HCT116 (cell line): Measurements from ENCODE around the gene MACROD1. TPM values are rescaled to one million over a fixed set of nuclear protein-coding genes. Genes with fewer than 3 reads are reported as not detected.
A peak's percentile ranks its signal among the peaks of the same experiment; 100 is the strongest.

ENCODE experiments used
- ATAC-seq: fragments of 200-7000 bp; cut with Tn5 transposase; 2 replicates; pipeline ENCODE4 v1.9.1; 2020; ENCODE audit warnings: mild to moderate bottlenecking, moderate library complexity
- BruUV-seq: library from RNA; stranded (reverse); fragments of 400-500 nt; replicated peaks from 2 replicates; lab custom pipeline; 2021; lab: Mats Ljungman, UMichigan
- CTCF ChIA-PET: fragments of 300-600 bp; sonication (Branson Sonifier 250); formaldehyde crosslinking; loops from one replicate; lab custom pipeline; 2021; ENCODE audit warnings: antibody characterized with exemption; lab: Charles Lee
- POLR2A ChIA-PET: fragments of 300-600, 350-600 bp; sonication (Branson Sonifier 250); formaldehyde crosslinking; loops from one replicate; lab custom pipeline; 2021; ENCODE audit warnings: antibody characterized with exemption; lab: Charles Lee
- RAD21 ChIA-PET, 2 experiments: fragments of 300-600 bp; sonication (Branson Sonifier 250); formaldehyde crosslinking; loops; one replicate each; lab custom pipeline; 2023; ENCODE audit warnings: low total read pairs in 2 of 2; ENCODE audit not compliant: uncharacterized antibody in 2 of 2, unreplicated experiment in 2 of 2, low non-redundant PET in 1 of 2; lab: Charles Lee
- DNase-seq: peaks from one replicate; pipeline ENCODE4 v3.0.0-alpha.2; 2010; ENCODE audit warnings: low read depth, low spot score
- H2AFZ ChIP-seq: fragments of 200-600 bp; shearing (Covaris generic), sonication (generic); 2 replicates; pipeline ENCODE4 v1.6.1; 2017; ENCODE audit warnings: low read depth, mixed run types, mixed read lengths, antibody characterized with exemption, low read length; ENCODE audit not compliant: poor library complexity, severe bottlenecking
- H3K27ac ChIP-seq: 2 replicates; pipeline ENCODE4 v1.5.1; 2012; ENCODE audit warnings: low read depth, low read length
- H3K27me3 ChIP-seq: fragments of 200-600 bp; sonication (generic); 2 replicates; pipeline ENCODE4 v1.6.1; 2016; ENCODE audit warnings: mixed run types, low read length, mixed read lengths; ENCODE audit not compliant: insufficient read depth
- H3K36me3 ChIP-seq, 2 experiments: fragments of 200-500 bp in 1 of 2; fragments of 200-600 bp in 1 of 2; sonication (Bioruptor generic) in 1 of 2; sonication (generic) in 1 of 2; 2 replicates each; pipeline versions ENCODE4 v1.5.1 to v1.6.1; 2014 to 2016; ENCODE audit warnings: low read length in 2 of 2, inconsistent platforms in 1 of 2, mixed read lengths in 1 of 2, mixed run types in 1 of 2; ENCODE audit not compliant: insufficient read depth in 2 of 2, control insufficient read depth in 1 of 2
- H3K4me1 ChIP-seq, 2 experiments: fragments of 200-600 bp in 1 of 2; sonication (generic) in 1 of 2; 2 replicates each; pipeline versions ENCODE4 v1.5.1 to v1.6.1; 2012 to 2017; ENCODE audit warnings: low read length in 2 of 2, inconsistent platforms in 1 of 2, mild to moderate bottlenecking in 1 of 2, mixed read lengths in 1 of 2, mixed run types in 1 of 2, moderate library complexity in 1 of 2; ENCODE audit not compliant: insufficient read depth in 2 of 2, control insufficient read depth in 1 of 2
- H3K4me2 ChIP-seq: fragments of 200-600 bp; sonication (generic); 2 replicates; pipeline ENCODE4 v1.6.1; 2017; ENCODE audit warnings: mixed run types, low read length, mixed read lengths
- H3K4me3 ChIP-seq, 2 experiments: fragments of 200-600 bp in 1 of 2; sonication (generic) in 1 of 2; replicated peaks in 1 of 2; 2 replicates each; pipeline ENCODE4 v1.5.1; 2011 to 2016; ENCODE audit warnings: low read length in 2 of 2, control low read depth in 1 of 2, low read depth in 1 of 2, mild to moderate bottlenecking in 1 of 2, mixed read lengths in 1 of 2, mixed run types in 1 of 2
- H3K79me2 ChIP-seq: fragments of 200-600 bp; sonication (generic); 2 replicates; pipeline ENCODE4 v1.6.1; 2017; ENCODE audit warnings: mild to moderate bottlenecking, mixed run types, low read length, moderate library complexity, mixed read lengths; ENCODE audit not compliant: insufficient read depth
- H3K9ac ChIP-seq: fragments of 200-600 bp; sonication (generic); 2 replicates; pipeline ENCODE4 v1.6.1; 2016; ENCODE audit warnings: low read length, mixed read lengths
- H3K9me2 ChIP-seq: fragments of 200-600 bp; sonication (generic), shearing (Covaris generic); 2 replicates; pipeline ENCODE4 v1.6.1; 2017; ENCODE audit warnings: mixed run types, mild to moderate bottlenecking, moderate library complexity; ENCODE audit not compliant: insufficient read depth
- H3K9me3 ChIP-seq, 2 experiments: fragments of 200-500 bp in 1 of 2; fragments of 200-600 bp in 1 of 2; sonication (Bioruptor generic) in 1 of 2; sonication (generic) in 1 of 2; 2 replicates each; pipeline ENCODE4 v1.6.1; 2014 to 2017; ENCODE audit warnings: low read length in 2 of 2, mixed read lengths in 2 of 2, inconsistent platforms in 1 of 2, low read depth in 1 of 2, mild to moderate bottlenecking in 1 of 2, mixed run types in 1 of 2, moderate library complexity in 1 of 2; ENCODE audit not compliant: control insufficient read depth in 1 of 2, insufficient read depth in 1 of 2
- H4K20me1 ChIP-seq: fragments of 200-600 bp; sonication (generic), shearing (Covaris generic); 2 replicates; pipeline ENCODE4 v1.6.1; 2017; ENCODE audit warnings: mixed run types, mild to moderate bottlenecking, moderate library complexity; ENCODE audit not compliant: insufficient read depth
- CBX3 ChIP-seq: IDR thresholded peaks from 2 replicates; pipeline ENCODE4 v1.6.1; 2012; ENCODE audit warnings: low read depth
- CEBPB ChIP-seq: IDR thresholded peaks from 2 replicates; pipeline ENCODE4 v1.6.1; 2012; ENCODE audit warnings: low read depth
- ELF1 ChIP-seq: IDR thresholded peaks from 2 replicates; pipeline ENCODE4 v1.6.1; 2012; ENCODE audit warnings: low read depth, borderline replicate concordance
- EZH2 ChIP-seq: fragments of 200-600 bp; sonication (generic); IDR thresholded peaks from 2 replicates; pipeline ENCODE4 v1.6.1; 2017; ENCODE audit warnings: antibody characterized with exemption, mixed run types
- EZH2phosphoT487 ChIP-seq: fragments of 200-600 bp; IDR thresholded peaks from 2 replicates; pipeline ENCODE4 v1.6.1; 2018; ENCODE audit warnings: antibody characterized with exemption, borderline replicate concordance
- FOSL1 ChIP-seq: IDR thresholded peaks from 2 replicates; pipeline ENCODE4 v1.6.1; 2012; ENCODE audit warnings: low read depth
- POLR2AphosphoS5 ChIP-seq: IDR thresholded peaks from 2 replicates; pipeline ENCODE4 v1.6.1; 2011; ENCODE audit warnings: mild to moderate bottlenecking, low read depth, low read length, moderate library complexity
- RAD21 ChIP-seq: IDR thresholded peaks from 2 replicates; pipeline ENCODE4 v1.6.1; 2012; ENCODE audit warnings: low read depth, mild to moderate bottlenecking
- SP1 ChIP-seq: IDR thresholded peaks from 2 replicates; pipeline ENCODE4 v1.6.1; 2012; ENCODE audit warnings: low read depth
- SRF ChIP-seq: IDR thresholded peaks from 2 replicates; pipeline ENCODE4 v1.6.1; 2012; ENCODE audit warnings: low read depth
- YY1 ChIP-seq: IDR thresholded peaks from 2 replicates; pipeline ENCODE4 v1.6.1; 2011; ENCODE audit warnings: low read length, low read depth, moderate library complexity, mild to moderate bottlenecking; ENCODE audit not compliant: insufficient replicate concordance; ENCODE audit errors: extremely low read depth
- intact Hi-C: fragments of 100-400 bp; cut with micrococcal nuclease; formaldehyde crosslinking; loops from 2 replicates; pipeline ENCODE4 v1.10.0; 2022
- total RNA-seq: library from RNA; stranded (reverse); gene quantifications from one replicate; pipeline ENCODE4 v1.2.1, GENCODE V29; 2021; ENCODE audit not compliant: unreplicated experiment
- TF ChIP-seq, protein P1 (sequence below), 3 experiments: fragments of 200-600 bp in 1 of 3; sonication (generic) in 1 of 3; IDR thresholded peaks in 2 of 3; conservative IDR thresholded peaks in 1 of 3; 2 replicates each; pipeline ENCODE4 v1.5.1; 2012 to 2017; ENCODE audit warnings: low read depth in 2 of 3, low read length in 2 of 3, antibody characterized with exemption in 1 of 3, borderline replicate concordance in 1 of 3, control low read depth in 1 of 3, mild to moderate bottlenecking in 1 of 3, mixed read lengths in 1 of 3, mixed run types in 1 of 3, moderate library complexity in 1 of 3; ENCODE audit not compliant: insufficient read depth in 1 of 3
- TF ChIP-seq, protein P2 (sequence below): IDR thresholded peaks from 2 replicates; pipeline ENCODE4 v1.6.1; 2012

Gene MACROD1
- total RNA-seq, 1 experiment from 2014 or later = 61.1 TPM

DNA sequence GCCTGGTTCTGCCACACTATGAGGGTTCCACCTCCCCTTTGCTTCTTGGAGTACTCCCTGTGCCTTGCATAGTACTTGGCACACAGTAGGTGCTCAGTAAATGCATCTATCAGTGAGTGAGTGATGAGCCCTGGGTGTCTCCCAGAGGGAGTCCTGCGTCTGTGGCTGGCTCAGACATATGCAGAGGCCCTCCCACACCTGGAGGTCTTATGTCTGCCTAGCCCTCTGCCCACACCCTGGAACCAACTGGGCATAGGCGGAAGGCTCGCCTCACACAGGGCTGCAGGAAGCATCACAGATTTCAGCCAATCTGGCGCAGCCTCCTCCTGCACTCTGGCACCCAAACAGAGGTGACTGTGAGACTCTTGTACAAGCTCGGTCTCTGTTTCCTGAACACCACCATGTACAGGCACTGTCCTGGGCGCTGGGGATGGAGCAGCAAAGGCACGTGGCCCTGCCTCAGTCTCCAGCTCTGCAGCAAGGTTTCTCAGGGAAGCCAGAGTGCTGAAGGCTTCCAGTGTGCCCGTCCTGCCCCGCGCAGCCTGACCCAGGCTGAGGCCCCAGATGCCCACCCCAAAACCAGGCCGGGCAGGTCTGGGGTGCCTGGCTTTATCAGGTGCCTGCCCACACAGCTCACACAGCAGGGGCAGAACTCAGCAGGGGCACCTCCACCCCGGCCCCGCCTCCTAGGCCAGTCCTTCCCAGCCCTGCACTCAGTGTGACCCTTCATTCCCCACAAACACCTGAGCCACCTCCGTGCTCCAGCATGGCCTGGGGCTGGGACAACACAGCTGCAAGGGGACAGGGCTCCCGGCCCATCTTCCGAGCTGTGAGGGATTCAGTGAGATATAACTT lies 103.5 kb downstream of the MACROD1 start:
- Histone ChIP-seq H3K9me3 (no peaks in the 10 kb centered on the region), H3K27ac (no peak overlapping the region), H3K4me2 (no peak overlapping the region), H3K4me1 (no peaks in the 10 kb centered on the region), H3K36me3 (no peaks in the 10 kb centered on the region), H3K9me2 (no peaks in the 10 kb centered on the region), H3K4me3 (no peak overlapping the region), H3K79me2 (no peaks in the 10 kb centered on the region), H3K9ac (no peak overlapping the region), H4K20me1 (no peaks in the 10 kb centered on the region), H2AFZ (no peak overlapping the region), H3K27me3 (no peaks in the 10 kb centered on the region)
- POLR2A ChIA-PET = no interaction called here
- intact Hi-C loops = no loop called here
- TF ChIP-seq, protein P1, sequence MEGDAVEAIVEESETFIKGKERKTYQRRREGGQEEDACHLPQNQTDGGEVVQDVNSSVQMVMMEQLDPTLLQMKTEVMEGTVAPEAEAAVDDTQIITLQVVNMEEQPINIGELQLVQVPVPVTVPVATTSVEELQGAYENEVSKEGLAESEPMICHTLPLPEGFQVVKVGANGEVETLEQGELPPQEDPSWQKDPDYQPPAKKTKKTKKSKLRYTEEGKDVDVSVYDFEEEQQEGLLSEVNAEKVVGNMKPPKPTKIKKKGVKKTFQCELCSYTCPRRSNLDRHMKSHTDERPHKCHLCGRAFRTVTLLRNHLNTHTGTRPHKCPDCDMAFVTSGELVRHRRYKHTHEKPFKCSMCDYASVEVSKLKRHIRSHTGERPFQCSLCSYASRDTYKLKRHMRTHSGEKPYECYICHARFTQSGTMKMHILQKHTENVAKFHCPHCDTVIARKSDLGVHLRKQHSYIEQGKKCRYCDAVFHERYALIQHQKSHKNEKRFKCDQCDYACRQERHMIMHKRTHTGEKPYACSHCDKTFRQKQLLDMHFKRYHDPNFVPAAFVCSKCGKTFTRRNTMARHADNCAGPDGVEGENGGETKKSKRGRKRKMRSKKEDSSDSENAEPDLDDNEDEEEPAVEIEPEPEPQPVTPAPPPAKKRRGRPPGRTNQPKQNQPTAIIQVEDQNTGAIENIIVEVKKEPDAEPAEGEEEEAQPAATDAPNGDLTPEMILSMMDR (IDR thresholded peaks at IDR 0.05 in 2 of 3, conservative IDR thresholded peaks at IDR 0.05 in 1 of 3; ENCODE audit: borderline replicate concordance in 1 of 3, insufficient read depth in 1 of 3, low read depth in 2 of 3, low read length in 2 of 3) = no peak
- TF ChIP-seq EZH2phosphoT487 = no peak
- TF ChIP-seq POLR2AphosphoS5 = no peak
- no peak for TF ChIP-seq SP1
- no peak for TF ChIP-seq YY1
- no peak for TF ChIP-seq FOSL1
- no peak for TF ChIP-seq EZH2
- TF ChIP-seq CEBPB = no peak
- TF ChIP-seq, protein P2, sequence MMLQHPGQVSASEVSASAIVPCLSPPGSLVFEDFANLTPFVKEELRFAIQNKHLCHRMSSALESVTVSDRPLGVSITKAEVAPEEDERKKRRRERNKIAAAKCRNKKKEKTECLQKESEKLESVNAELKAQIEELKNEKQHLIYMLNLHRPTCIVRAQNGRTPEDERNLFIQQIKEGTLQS = no peak
- TF ChIP-seq CBX3 = no peak
- no peak for TF ChIP-seq SRF
- TF ChIP-seq ELF1 = no peak
- TF ChIP-seq RAD21 = no peak
- peak; percentile 25; the same call in 1 of the 2 replicates for ATAC-seq
- RAD21 ChIA-PET = interaction anchor here in 1 of 2 experiments (0.6 kb wide), 1 partner anchor 80 kb away, joined by 3 read pairs; no protein-coding TSS in a partner anchor
- CTCF ChIA-PET = no interaction called here
- BruUV-seq = no TSS peak
- DNase-seq = no peak
